Upper lobe of right lung (tissue), 1 donor: Measurements from ENCODE around the gene RASSF1. TPM values are rescaled to one million over a fixed set of nuclear protein-coding genes. Genes with fewer than 3 reads are reported as not detected.

Experiments used
- ATAC-seq: fragments of 200-7000 bp; cut with Tn5 transposase; one replicate; pipeline ENCODE4 v1.9.1; 2020; ENCODE audit warnings: mild to moderate bottlenecking, moderate library complexity
- DNase-seq: peaks from one replicate; pipeline ENCODE4 v3.0.0-alpha.2; 2020
- H3K27ac ChIP-seq: fragments of 200-600 bp; one replicate; pipeline ENCODE4 v1.8.0; 2022
- H3K27me3 ChIP-seq: fragments of 200-600 bp; one replicate; pipeline ENCODE4 v1.8.0; 2022; ENCODE audit warnings: mild to moderate bottlenecking
- H3K36me3 ChIP-seq: fragments of 200-600 bp; one replicate; pipeline ENCODE4 v1.8.0; 2022
- H3K4me1 ChIP-seq: fragments of 200-600 bp; one replicate; pipeline ENCODE4 v1.8.0; 2022
- H3K4me3 ChIP-seq: fragments of 200-600 bp; one replicate; pipeline ENCODE4 v1.8.0; 2022; ENCODE audit warnings: mild to moderate bottlenecking
- H3K9me3 ChIP-seq: fragments of 200-600 bp; one replicate; pipeline ENCODE4 v1.8.0; 2022
- CTCF ChIP-seq: fragments of 200-600 bp; IDR thresholded peaks from one replicate; pipeline ENCODE4 v1.8.0; 2022; ENCODE audit warnings: antibody characterized with exemption
- intact Hi-C: fragments of 100-400 bp; cut with DNase I; formaldehyde crosslinking; loops from one replicate; pipeline ENCODE4 v1.11.0; 2022
- total RNA-seq: library from RNA; stranded (reverse); fragmentation: NEBNext Ultra II Directional; extraction: Animal tissue kit (Norgen Biotek cat#: 25700); gene quantifications from one replicate; pipeline ENCODE4 v1.2.1, GENCODE V29; 2021
- donor health status: DM: no; HTN: yes; CAD: no; lungs with severe emphysema.

The RASSF1 gene
- total RNA-seq, 1 donor from 2014 or later, result 39.1 TPM

GRCh38 chr3:50294089-50294488, 46.5 kb downstream of the RASSF1 start:
- Histone ChIP-seq H3K4me1 (peaks cover 25% of the 10 kb centered on the region), H3K4me3 (no peak overlapping the region), H3K9me3 (no peaks in the 10 kb centered on the region), H3K27me3 (no peaks in the 10 kb centered on the region), H3K27ac (no peak overlapping the region), H3K36me3 (peaks cover 13% of the 10 kb centered on the region)
- ATAC-seq, result no peak
- intact Hi-C loops, result no loop called here
- TF ChIP-seq CTCF, result no peak
- DNase-seq, result no peak

GRCh38 chr3:50293079-50293801, 47.4 kb downstream of the RASSF1 start:
- intact Hi-C loops, result no loop called here
- Histone ChIP-seq H3K9me3 (no peaks in the 10 kb centered on the region), H3K27ac (peak overlapping the region; percentile 89), H3K36me3 (peaks cover 22% of the 10 kb centered on the region), H3K27me3 (no peaks in the 10 kb centered on the region), H3K4me1 (peaks cover 19% of the 10 kb centered on the region), H3K4me3 (peak overlapping the region; percentile 97)
- ATAC-seq (no peak), DNase-seq (no peak)
- no peak for TF ChIP-seq CTCF

GRCh38 chr3:50292159-50293078, 48.2 kb downstream of the RASSF1 start, which contains the start of gene IFRD2:
TSS of gene IFRD2 (minus strand) at chr3:50292429. CDS start at chr3:50292274, 155 bp downstream.
- Histone ChIP-seq H3K4me1 (peaks cover 16% of the 10 kb centered on the region), H3K36me3 (peaks cover 30% of the 10 kb centered on the region), H3K27me3 (no peaks in the 10 kb centered on the region), H3K4me3 (peak within 1 kb of the TSS; percentile 97), H3K27ac (peak within 1 kb of the TSS; percentile 89), H3K9me3 (no peaks in the 10 kb centered on the region)
- intact Hi-C loops, result no loop called here
- no peak for TF ChIP-seq CTCF
- DNase-seq, result peak; percentile 99
- peak; percentile 96 for ATAC-seq

GRCh38 chr3:50290161-50290641, 50.4 kb downstream of the RASSF1 start:
- Histone ChIP-seq H3K27ac (no peak overlapping the region), H3K36me3 (peaks cover 31% of the 10 kb centered on the region), H3K4me3 (no peak overlapping the region), H3K27me3 (no peaks in the 10 kb centered on the region), H3K4me1 (peaks cover 16% of the 10 kb centered on the region), H3K9me3 (no peaks in the 10 kb centered on the region)
- DNase-seq (no peak), ATAC-seq (no peak)
- intact Hi-C loops, result no loop called here
- TF ChIP-seq CTCF, result no peak

- Histone ChIP-seq H3K36me3 (peaks cover 31% of the 10 kb centered on the region), H3K4me3 (no peak overlapping the region), H3K27me3 (no peaks in the 10 kb centered on the region), H3K4me1 (peaks cover 16% of the 10 kb centered on the region), H3K9me3 (no peaks in the 10 kb centered on the region), H3K27ac (no peak overlapping the region)
- ATAC-seq, result no peak
- DNase-seq, result no peak
- TF ChIP-seq CTCF, result no peak
- intact Hi-C loops, result no loop called here
Measured at GRCh38 chr3:50289130-50289529, 51.5 kb downstream of the RASSF1 start.
